HepG2 (cell line): Measurements from ENCODE around the gene GINS2. TPM values are rescaled to one million over a fixed set of nuclear protein-coding genes. Genes with fewer than 3 reads are reported as not detected.
A peak's percentile ranks its signal among the peaks of the same experiment; 100 is the strongest.

Source experiments
- ATAC-seq: fragments of 200-7000 bp; cut with Tn5 transposase; 3 replicates; pipeline ENCODE4 v1.9.1; 2020; ENCODE audit warnings: mild to moderate bottlenecking, moderate library complexity
- BruUV-seq: library from RNA; stranded (reverse); fragments of 400-500 nt; replicated peaks from 2 replicates; lab custom pipeline; 2021; lab: Mats Ljungman, UMichigan
- CTCF ChIA-PET: fragments of 300-600 bp; formaldehyde crosslinking; extraction: SDS; loops from one replicate; lab custom pipeline; 2021; ENCODE audit warnings: low total read pairs, inconsistent platforms, low intra/inter-chr PET ratio; lab: Yijun Ruan, JAX
- POLR2A ChIA-PET: fragments of 350-600 bp; sonication (Branson Sonifier 250); formaldehyde crosslinking; loops from one replicate; lab custom pipeline; 2020; ENCODE audit warnings: antibody characterized with exemption, inconsistent platforms; lab: Yijun Ruan, JAX
- DNase-seq: peaks from one replicate; pipeline ENCODE4 v3.0.0-alpha.2; 2015; ENCODE audit warnings: low spot score
- FAIRE-seq: peaks from 3 replicates; lab custom pipeline; 2011; peaks lifted over from hg19 to GRCh38; lab: Jason Lieb, UNC
- H2AFZ ChIP-seq: one replicate; pipeline ENCODE4 v1.6.1; 2011; ENCODE audit warnings: low read length, inconsistent platforms
- H3K27ac ChIP-seq: fragments of 300-600 bp; 3 replicates; pipeline ENCODE4 v1.8.0; 2011; ENCODE audit warnings: mixed run types, mild to moderate bottlenecking, mixed read lengths, low read length, inconsistent platforms; ENCODE audit not compliant: insufficient read depth; ENCODE audit errors: extremely low read length
- H3K27me3 ChIP-seq, 2 experiments: fragments of 200-600 bp in 1 of 2; 2 replicates in 1 of 2; 3 replicates in 1 of 2; pipeline versions ENCODE4 v1.6.0 to v1.8.0; 2011; ENCODE audit warnings: low read length in 2 of 2, mild to moderate bottlenecking in 2 of 2, moderate library complexity in 2 of 2, inconsistent platforms in 1 of 2; ENCODE audit not compliant: insufficient read depth in 2 of 2, control insufficient read depth in 1 of 2
- H3K36me3 ChIP-seq, 2 experiments: fragments of 200-600 bp in 1 of 2; replicated peaks in 1 of 2; 2 replicates in 1 of 2; 3 replicates in 1 of 2; pipeline versions ENCODE4 v1.5.1 to v1.8.0; 2011; ENCODE audit warnings: low read length in 2 of 2, inconsistent platforms in 1 of 2; ENCODE audit not compliant: insufficient read depth in 2 of 2, control insufficient read depth in 1 of 2
- H3K4me1 ChIP-seq: 2 replicates; pipeline ENCODE4 v1.5.1; 2012; ENCODE audit warnings: low read length, inconsistent platforms; ENCODE audit not compliant: insufficient read depth
- H3K4me2 ChIP-seq: 2 replicates; pipeline ENCODE4 v1.6.0; 2011; ENCODE audit warnings: low read depth, low read length, inconsistent platforms
- H3K4me3 ChIP-seq, 3 experiments: fragments of 200-600 bp in 1 of 3; sonication (generic), shearing (Covaris generic) in 1 of 3; replicated peaks in 1 of 3; 2 replicates each; pipeline ENCODE4 v1.5.1; 2011 to 2016; ENCODE audit warnings: low read length in 3 of 3, inconsistent platforms in 2 of 3, low read depth in 2 of 3, mild to moderate bottlenecking in 2 of 3, control low read depth in 1 of 3, mixed read lengths in 1 of 3; ENCODE audit not compliant: insufficient read depth in 1 of 3
- H3K79me2 ChIP-seq: one replicate; pipeline ENCODE4 v1.6.1; 2011; ENCODE audit warnings: low read length, inconsistent platforms; ENCODE audit not compliant: insufficient read depth
- H3K9ac ChIP-seq: 2 replicates; pipeline ENCODE4 v1.6.0; 2011; ENCODE audit warnings: mild to moderate bottlenecking, low read depth, low read length, inconsistent platforms; ENCODE audit not compliant: insufficient read depth
- H3K9me3 ChIP-seq: 2 replicates; pipeline ENCODE4 v1.5.1; 2012; ENCODE audit warnings: mild to moderate bottlenecking, low read length
- H4K20me1 ChIP-seq: 2 replicates; pipeline ENCODE4 v1.6.0; 2011; ENCODE audit warnings: inconsistent platforms, mild to moderate bottlenecking, low read length, moderate library complexity; ENCODE audit not compliant: insufficient read depth
- CEBPG ChIP-seq: IDR thresholded peaks from 2 replicates; pipeline ENCODE4 v1.6.1; 2016
- FOXA3 ChIP-seq: IDR thresholded peaks from 2 replicates; pipeline ENCODE4 v1.6.1; 2016; ENCODE audit warnings: missing genetic modification reagents, missing compliant biosample characterization
- HNRNPLL ChIP-seq: fragments of 200-400 bp; formaldehyde crosslinking; IDR thresholded peaks from 2 replicates; pipeline ENCODE4 v1.6.1; 2017; ENCODE audit warnings: mild to moderate bottlenecking, low read depth, low read length; ENCODE audit not compliant: poor library complexity, severe bottlenecking
- KAT2B ChIP-seq: fragments of 150-350 bp; IDR thresholded peaks from 2 replicates; pipeline ENCODE4 v1.6.1; 2014; ENCODE audit warnings: low read depth, low read length, borderline replicate concordance
- SYNCRIP ChIP-seq: fragments of 200-400 bp; formaldehyde crosslinking; IDR thresholded peaks from 2 replicates; pipeline ENCODE4 v1.6.1; 2018; ENCODE audit warnings: mild to moderate bottlenecking, low read depth, low read length; ENCODE audit not compliant: insufficient read depth
- THAP11 ChIP-seq: IDR thresholded peaks from 2 replicates; pipeline ENCODE4 v1.6.1; 2016; ENCODE audit warnings: missing biosample characterization, missing genetic modification reagents
- TOE1 ChIP-seq: sonication (generic); formaldehyde crosslinking; IDR thresholded peaks from 2 replicates; pipeline ENCODE4 v1.4.0; 2020; ENCODE audit warnings: mild to moderate bottlenecking, missing genetic modification reagents
- ZIK1 ChIP-seq: sonication (generic); formaldehyde crosslinking; IDR thresholded peaks from 2 replicates; pipeline ENCODE4 v1.5.0; 2020; ENCODE audit warnings: mild to moderate bottlenecking, low read depth, missing genetic modification reagents, borderline replicate concordance
- ZNF3 ChIP-seq: IDR thresholded peaks from 2 replicates; pipeline ENCODE4 v1.7.0; 2017; ENCODE audit warnings: inconsistent platforms
- ZNF687 ChIP-seq: sonication (generic); formaldehyde crosslinking; IDR thresholded peaks from 2 replicates; pipeline ENCODE4 v1.5.1; 2020; ENCODE audit warnings: mild to moderate bottlenecking, missing genetic modification reagents, moderate library complexity
- ZNF746 ChIP-seq: sonication (generic); formaldehyde crosslinking; IDR thresholded peaks from 2 replicates; pipeline ENCODE4 v1.8.0; 2022; ENCODE audit warnings: mild to moderate bottlenecking, missing genetic modification reagents
- WGBS: methylation state at CpG from one replicate; pipeline ENCODE4 v1.1.6; 2017; ENCODE audit warnings: low lambda C conversion rate; 5-methylcytosine and 5-hydroxymethylcytosine counted together
- in situ Hi-C: cut with HindIII; loops from 2 replicates; pipeline ENCODE4 v1.10.0; 2017; ENCODE audit warnings: low pct_unique_long_range_greater_than_20kb; ENCODE audit not compliant: extremely low pct_ligation_motif_present
- intact Hi-C: fragments of 100-400 bp; cut with micrococcal nuclease; formaldehyde crosslinking; loops from one replicate; pipeline ENCODE4 v1.10.0; 2022; ENCODE audit not compliant: unreplicated experiment
- polyA plus RNA-seq, 8 experiments: library from polyadenylated mRNA; depleted of rRNA in 3 of 8; stranded (reverse) in 7 of 8; unstranded in 1 of 8; fragments of >200 nt; fragmentation: Illumina TruSeq in 4 of 8; extraction: Trizol in 4 of 8; gene quantifications; 2 replicates each; pipeline versions ENCODE4 v1.2.1 to v1.2.3, GENCODE V29; 2011 to 2016; ENCODE audit warnings: low read depth in 4 of 8, missing spikeins in 1 of 8, mixed read lengths in 1 of 8; ENCODE audit not compliant: insufficient read depth in 1 of 8
- total RNA-seq, 5 experiments: library from RNA; depleted of rRNA; stranded (reverse); fragments of >200 nt; fragmentation: Illumina TruSeq; extraction: Trizol; gene quantifications; 2 replicates each; pipeline ENCODE4 v1.2.3, GENCODE V29; 2016; ENCODE audit warnings: low read depth in 1 of 5

The GINS2 gene
- total and polyA plus RNA-seq, 2 of the 13 experiments (the other 11 are each of a cell fraction or from before 2014, with no cell fraction given), result 10.6 to 48.3 TPM

- POLR2A ChIA-PET, result interaction anchor here (0.6 kb wide), 1 partner anchor 27 kb away, joined by 3 read pairs; no protein-coding TSS in a partner anchor
- intact Hi-C loops, result no loop called here
- no peak overlapping the region for H3K4me2 ChIP-seq
- no peak overlapping the region for H3K9ac ChIP-seq
- FAIRE-seq (no peak), DNase-seq (no peak), ATAC-seq (no peak)
- no TSS peak for BruUV-seq
- no peak overlapping the region for H3K4me3 ChIP-seq
- peaks cover 51% of the 10 kb centered on the region for H3K79me2 ChIP-seq
- peaks cover 31 to 66% of the 10 kb centered on the region in 2 experiments; a peak in 4 of 5 replicates for H3K36me3 ChIP-seq
- H3K9me3 ChIP-seq, result no peaks in the 10 kb centered on the region
- peaks cover 92% of the 10 kb centered on the region for H4K20me1 ChIP-seq
- 91% methylated on average over 7 of the region's 12 CpGs for WGBS
- H3K4me1 ChIP-seq, result peaks cover 31% of the 10 kb centered on the region
- H3K27ac ChIP-seq, result no peak overlapping the region
- in situ Hi-C loops, result no loop called here
- H2AFZ ChIP-seq, result no peak overlapping the region
- H3K27me3 ChIP-seq, result no peaks in the 10 kb centered on the region
- TF ChIP-seq CEBPG (CRISPR knock-in tag), result no peak
- TF ChIP-seq ZNF687, result 0 out of 2 replicates have a peak, but pooled peaks have one; percentile 16
- no peak for TF ChIP-seq ZIK1
- CTCF ChIA-PET, result no interaction called here
Observed at GRCh38 chr16:85641776-85642176, 47.0 kb downstream of the GINS2 start.

GRCh38 chr16:85641305-85641704, 47.4 kb downstream of the GINS2 start:
- Histone ChIP-seq H3K4me2 (no peak overlapping the region), H3K27me3 (no peaks in the 10 kb centered on the region), H4K20me1 (peaks cover 93% of the 10 kb centered on the region), H3K4me3 (no peak overlapping the region), H3K27ac (no peak overlapping the region), H3K4me1 (peaks cover 29% of the 10 kb centered on the region), H3K79me2 (peaks cover 54% of the 10 kb centered on the region), H3K36me3 (peaks cover 33 to 71% of the 10 kb centered on the region in 2 experiments), H3K9me3 (no peaks in the 10 kb centered on the region), H3K9ac (no peak overlapping the region), H2AFZ (no peak overlapping the region)
- ChIA-PET CTCF (no interaction called here), POLR2A (interaction anchor here (0.6 kb wide), 1 partner anchor 27 kb away, joined by 3 read pairs; no protein-coding TSS in a partner anchor)
- intact Hi-C loops, result no loop called here
- in situ Hi-C loops, result no loop called here
- FAIRE-seq (no peak), DNase-seq (no peak), ATAC-seq (no peak)
- BruUV-seq, result no TSS peak
- 93% methylated on average over 24 of the region's 24 CpGs for WGBS
- TF ChIP-seq ZNF3, result no peak
- no peak for TF ChIP-seq TOE1
- TF ChIP-seq KAT2B, result no peak
- TF ChIP-seq ZNF687, result 0 out of 2 replicates have a peak, but pooled peaks have one; percentile 5
- no peak for TF ChIP-seq ZNF746 (CRISPR knock-in tag)
- TF ChIP-seq THAP11 (CRISPR knock-in tag), result no peak
- no peak for TF ChIP-seq SYNCRIP
- peak; percentile 17 for TF ChIP-seq HNRNPLL
- no peak for TF ChIP-seq FOXA3 (CRISPR knock-in tag)
